SJSA1 (cell line): ENCODE data around the gene FOXD2. TPM values are rescaled to one million over a fixed set of nuclear protein-coding genes. Genes with fewer than 3 reads are reported as not detected.

Source experiments
- DNase-seq, 2 experiments: peaks; one replicate each; pipeline ENCODE4 v3.0.0-alpha.2; 2015 to 2020; ENCODE audit warnings: low spot score in 2 of 2, low read depth in 1 of 2
- H3K27ac ChIP-seq: fragments of 250-450 bp; sonication (Bioruptor Pico); 2 replicates; pipeline ENCODE4 v1.5.1; 2020; ENCODE audit warnings: mild to moderate bottlenecking, moderate library complexity
- H3K27me3 ChIP-seq: fragments of 250-450 bp; sonication (Bioruptor Pico); replicated peaks from 2 replicates; pipeline ENCODE4 v1.5.1; 2020; ENCODE audit warnings: mild to moderate bottlenecking, moderate library complexity
- H3K36me3 ChIP-seq: fragments of 250-450 bp; sonication (Bioruptor Pico); 2 replicates; pipeline ENCODE4 v1.5.1; 2020; ENCODE audit warnings: mild to moderate bottlenecking
- H3K4me1 ChIP-seq: fragments of 250-450 bp; sonication (Bioruptor Pico); replicated peaks from 2 replicates; pipeline ENCODE4 v1.6.1; 2021; ENCODE audit warnings: mild to moderate bottlenecking
- H3K4me3 ChIP-seq: fragments of 250-450 bp; sonication (Bioruptor Pico); 2 replicates; pipeline ENCODE4 v1.5.1; 2020; ENCODE audit warnings: mild to moderate bottlenecking
- H3K9me3 ChIP-seq: fragments of 250-450 bp; sonication (Bioruptor Pico); replicated peaks from 2 replicates; pipeline ENCODE4 v1.5.1; 2020; ENCODE audit warnings: mild to moderate bottlenecking
- total RNA-seq: library from RNA; depleted of rRNA; stranded (reverse); fragments of >200 nt; shearing (Covaris generic); gene quantifications from 2 replicates; pipeline ENCODE4 v1.2.3, GENCODE V29; 2014; rRNA removed

The FOXD2 gene
- total RNA-seq, result 10.7 and 12.9 TPM in 2 replicates

DNA sequence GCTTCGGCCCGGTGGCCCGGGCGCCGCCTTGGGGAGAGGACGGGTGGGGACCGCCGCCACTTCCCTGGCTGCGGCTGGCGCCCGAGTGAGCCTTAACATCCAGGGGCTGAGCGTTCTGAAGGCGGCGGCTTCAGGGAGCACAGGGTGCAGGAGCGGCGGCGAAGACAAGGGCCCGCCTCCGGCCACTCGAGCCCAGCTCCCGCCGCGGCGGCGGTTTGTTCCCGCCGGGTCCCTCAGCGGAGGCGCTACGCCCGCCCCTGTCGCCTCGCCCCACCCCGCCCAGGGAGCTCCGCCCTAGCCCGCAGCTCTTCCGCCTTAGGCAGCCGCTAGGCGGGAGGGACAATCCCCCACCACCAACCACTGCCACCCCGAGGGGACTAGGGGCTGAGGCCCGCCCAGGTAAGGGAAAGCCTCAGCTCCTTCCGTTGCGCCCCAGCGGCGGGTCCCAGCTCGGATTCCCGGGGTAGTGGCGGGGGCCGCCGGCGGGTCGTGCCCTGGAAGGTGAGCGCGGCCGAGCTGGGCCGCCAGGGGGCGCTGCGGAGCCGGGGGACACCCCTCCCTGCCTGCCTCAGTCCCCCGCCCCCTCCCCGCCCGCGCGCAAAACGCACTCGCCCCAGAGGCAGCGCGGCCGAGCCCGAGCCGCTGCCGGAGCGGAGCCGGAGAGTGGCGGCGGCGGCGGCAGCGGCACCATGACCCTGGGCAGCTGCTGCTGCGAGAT is at the start of gene FOXD2:
Gene FOXD2 (plus strand): TSS at position 598 of the 718 bp plus-strand sequence. CDS start 92 bp downstream, at position 690.
- H3K27me3 ChIP-seq, result no peaks in the 10 kb centered on the region
- H3K4me1 ChIP-seq, result peaks cover 44% of the 10 kb centered on the region
- H3K9me3 ChIP-seq, result no peaks in the 10 kb centered on the region
- H3K27ac ChIP-seq, result peak within 1 kb of the TSS; percentile 89
- peak within 1 kb of the TSS; percentile 95 for H3K4me3 ChIP-seq
- peaks cover 82% of the 10 kb centered on the region for H3K36me3 ChIP-seq
- peak; percentile 98 to 99 for DNase-seq

- Histone ChIP-seq H3K9me3 (no peaks in the 10 kb centered on the region), H3K4me1 (peaks cover 8% of the 10 kb centered on the region), H3K4me3 (no peak overlapping the region), H3K36me3 (no peaks in the 10 kb centered on the region), H3K27me3 (no peaks in the 10 kb centered on the region), H3K27ac (no peak overlapping the region)
- peak; percentile 70 to 76 for DNase-seq
Measured at GRCh38 chr1:47388891-47389238, 49.0 kb upstream of the FOXD2 start.

DNA sequence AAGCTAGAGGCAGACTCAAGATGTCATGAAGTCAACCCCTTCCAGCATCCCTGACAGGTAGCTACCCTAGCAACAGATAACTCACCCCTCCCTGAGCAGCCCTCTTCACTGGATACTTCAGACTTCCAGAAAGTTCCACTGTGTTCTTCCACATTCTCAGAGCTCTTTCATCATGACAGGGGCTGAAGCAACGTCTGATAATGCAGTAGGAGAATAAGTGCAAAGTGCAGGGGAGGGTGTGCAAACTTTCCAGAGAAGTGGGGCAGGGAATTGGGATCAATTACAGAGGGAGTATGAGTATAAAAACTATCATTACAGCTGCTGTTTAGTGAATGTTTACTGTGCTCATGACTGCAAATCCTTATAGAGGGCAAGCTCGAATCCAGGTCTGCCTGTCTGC is 48.1 kb upstream of the FOXD2 start:
- H3K27ac ChIP-seq, result no peak overlapping the region
- peaks cover 8% of the 10 kb centered on the region for H3K4me1 ChIP-seq
- H3K4me3 ChIP-seq, result no peak overlapping the region
- no peaks in the 10 kb centered on the region for H3K36me3 ChIP-seq
- H3K9me3 ChIP-seq, result no peaks in the 10 kb centered on the region
- peak in 1 of 2 experiments; percentile 7 for DNase-seq
- no peaks in the 10 kb centered on the region for H3K27me3 ChIP-seq

DNA sequence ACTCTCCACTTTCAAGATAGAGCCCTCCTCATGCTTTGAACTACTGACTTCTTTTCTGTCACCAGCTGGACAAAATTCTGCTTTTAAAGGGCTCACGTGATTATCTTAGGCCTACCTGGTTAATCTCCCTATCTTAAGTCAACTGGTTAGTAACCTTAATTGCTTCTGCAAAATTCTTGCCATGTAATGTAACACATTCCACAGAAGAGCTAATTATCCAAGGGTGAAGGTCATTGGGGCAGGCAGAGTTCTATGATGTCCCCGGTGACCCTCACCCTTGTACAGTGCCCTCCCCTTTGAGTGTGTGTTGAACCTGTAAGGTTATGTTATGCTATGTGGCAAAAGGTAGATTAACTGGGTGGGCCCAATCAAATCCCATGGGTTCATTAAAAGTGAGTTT is 47.0 kb upstream of the FOXD2 start:
- Histone ChIP-seq H3K4me1 (peaks cover 8% of the 10 kb centered on the region), H3K9me3 (no peaks in the 10 kb centered on the region), H3K36me3 (no peaks in the 10 kb centered on the region), H3K27ac (no peak overlapping the region), H3K4me3 (no peak overlapping the region), H3K27me3 (no peaks in the 10 kb centered on the region)
- DNase-seq, result no peak

- Histone ChIP-seq H3K27me3 (no peaks in the 10 kb centered on the region), H3K27ac (no peak overlapping the region), H3K36me3 (peaks cover 3% of the 10 kb centered on the region; the same call in 1 of the 2 replicates), H3K9me3 (no peaks in the 10 kb centered on the region), H3K4me1 (peaks cover 5% of the 10 kb centered on the region), H3K4me3 (no peak overlapping the region)
- peak in 1 of 2 experiments; percentile 8 for DNase-seq
Measured at GRCh38 chr1:47393141-47393540, 44.7 kb upstream of the FOXD2 start.

GRCh38 chr1:47395433-47395832 is 42.4 kb upstream of the FOXD2 start:
- Histone ChIP-seq H3K4me3 (no peak overlapping the region), H3K9me3 (no peaks in the 10 kb centered on the region), H3K36me3 (peaks cover 15% of the 10 kb centered on the region), H3K4me1 (no peaks in the 10 kb centered on the region), H3K27me3 (no peaks in the 10 kb centered on the region), H3K27ac (no peak overlapping the region)
- DNase-seq, result peak in 1 of 2 experiments; percentile 31

DNA sequence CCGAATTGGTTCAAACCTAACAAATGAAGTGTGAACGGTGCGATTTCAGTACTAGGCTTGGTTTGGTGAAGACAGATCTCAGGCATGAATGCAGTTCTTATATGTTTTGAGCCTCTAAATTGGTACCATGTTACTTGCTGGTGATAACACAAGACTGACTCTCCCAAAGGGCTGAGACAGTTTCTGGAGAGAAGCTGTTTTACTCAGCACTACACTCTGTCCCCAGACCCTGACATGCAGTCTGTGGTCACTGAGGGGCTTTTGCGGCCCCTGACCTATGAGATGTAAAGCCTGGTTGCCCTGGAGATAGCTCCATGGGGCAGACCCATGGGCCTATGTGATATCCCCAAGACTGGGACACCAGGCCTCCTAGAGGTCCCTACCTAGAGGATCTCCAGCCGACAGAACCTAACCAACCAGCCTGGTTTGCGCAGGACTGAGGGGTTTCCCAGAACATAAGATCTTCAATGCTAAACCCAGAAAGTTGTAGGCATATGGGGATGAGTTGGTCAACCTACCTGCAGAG is 41.1 kb upstream of the FOXD2 start:
- H3K36me3 ChIP-seq, result peaks cover 19% of the 10 kb centered on the region
- DNase-seq, result peak in 1 of 2 experiments; percentile 28
- no peaks in the 10 kb centered on the region for H3K9me3 ChIP-seq
- H3K27me3 ChIP-seq, result no peaks in the 10 kb centered on the region
- no peak overlapping the region for H3K4me3 ChIP-seq
- no peak overlapping the region for H3K27ac ChIP-seq
- H3K4me1 ChIP-seq, result no peaks in the 10 kb centered on the region

DNA sequence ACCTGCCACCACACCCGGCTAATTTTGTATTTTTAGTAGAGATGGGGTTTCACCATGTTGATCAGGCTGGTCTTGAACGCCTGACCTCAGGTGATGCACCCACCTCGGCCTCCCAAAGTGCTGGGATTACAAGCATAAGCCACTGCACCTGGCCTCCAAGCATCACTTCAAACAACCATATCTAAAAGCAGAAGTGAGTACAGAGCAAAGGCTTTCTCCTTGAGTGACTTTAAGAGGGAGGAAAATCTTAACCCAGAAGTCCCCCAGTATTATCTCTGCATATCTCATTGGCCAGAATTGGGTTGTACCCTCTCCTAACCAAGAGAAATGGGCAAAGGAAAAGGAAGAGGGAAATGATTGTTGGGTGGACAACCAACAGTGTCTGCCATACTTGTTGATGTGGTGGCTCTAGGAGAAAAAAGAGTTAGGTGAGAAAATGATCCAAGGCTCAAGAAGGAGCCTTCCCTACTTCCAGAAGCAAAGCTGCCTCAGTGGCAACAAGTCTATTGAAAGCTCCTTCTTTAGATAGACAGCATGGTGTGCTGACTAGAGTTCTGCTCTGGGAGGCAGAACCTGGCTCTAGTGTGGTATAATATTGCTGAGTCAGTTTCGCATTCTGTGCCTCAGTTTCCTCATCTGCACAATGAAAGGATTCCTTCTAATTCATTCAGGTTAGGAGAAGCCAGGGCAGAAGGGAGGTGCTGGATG is 38.6 kb upstream of the FOXD2 start:
- no peak overlapping the region for H3K27ac ChIP-seq

GRCh38 chr1:47399846-47400155 is 38.0 kb upstream of the FOXD2 start:
- no peaks in the 10 kb centered on the region for H3K27me3 ChIP-seq
- no peak overlapping the region for H3K4me3 ChIP-seq
- H3K27ac ChIP-seq, result no peak overlapping the region
- no peak for DNase-seq
- peaks cover 40% of the 10 kb centered on the region for H3K36me3 ChIP-seq
- H3K9me3 ChIP-seq, result no peaks in the 10 kb centered on the region
- no peaks in the 10 kb centered on the region for H3K4me1 ChIP-seq

More for the DNA sequence above, 38.6 kb upstream of the FOXD2 start:
- no peaks in the 10 kb centered on the region for H3K9me3 ChIP-seq
- H3K27me3 ChIP-seq, result no peaks in the 10 kb centered on the region
- H3K4me1 ChIP-seq, result no peaks in the 10 kb centered on the region
- peaks cover 38% of the 10 kb centered on the region for H3K36me3 ChIP-seq
- no peak overlapping the region for H3K4me3 ChIP-seq
- no peak for DNase-seq

- Histone ChIP-seq H3K27me3 (no peaks in the 10 kb centered on the region), H3K36me3 (peaks cover 51% of the 10 kb centered on the region), H3K27ac (no peak overlapping the region), H3K9me3 (no peaks in the 10 kb centered on the region), H3K4me1 (peaks cover 4% of the 10 kb centered on the region), H3K4me3 (no peak overlapping the region)
- DNase-seq, result no peak
Measured at GRCh38 chr1:47401761-47402160, 36.1 kb upstream of the FOXD2 start.

GRCh38 chr1:47402591-47402990 is 35.3 kb upstream of the FOXD2 start:
- Histone ChIP-seq H3K9me3 (no peaks in the 10 kb centered on the region), H3K27me3 (no peaks in the 10 kb centered on the region), H3K4me1 (peaks cover 12% of the 10 kb centered on the region), H3K36me3 (peaks cover 52% of the 10 kb centered on the region), H3K27ac (no peak overlapping the region), H3K4me3 (no peak overlapping the region)
- DNase-seq, result no peak

- Histone ChIP-seq H3K9me3 (no peaks in the 10 kb centered on the region), H3K4me3 (no peak overlapping the region), H3K36me3 (peaks cover 56% of the 10 kb centered on the region), H3K27ac (no peak overlapping the region), H3K27me3 (no peaks in the 10 kb centered on the region), H3K4me1 (peaks cover 21% of the 10 kb centered on the region)
- DNase-seq, result no peak
Measured at GRCh38 chr1:47403321-47403910, 34.4 kb upstream of the FOXD2 start.

GRCh38 chr1:47405697-47406096 is 32.1 kb upstream of the FOXD2 start:
- Histone ChIP-seq H3K27ac (no peak overlapping the region), H3K9me3 (no peaks in the 10 kb centered on the region), H3K4me3 (no peak overlapping the region), H3K27me3 (no peaks in the 10 kb centered on the region), H3K36me3 (peaks cover 56% of the 10 kb centered on the region), H3K4me1 (peaks cover 44% of the 10 kb centered on the region)
- DNase-seq, result no peak

GRCh38 chr1:47406966-47407365 is 30.9 kb upstream of the FOXD2 start:
- Histone ChIP-seq H3K27ac (peak overlapping the region; percentile 59; the same call in 1 of the 2 replicates), H3K9me3 (no peaks in the 10 kb centered on the region), H3K36me3 (peaks cover 55% of the 10 kb centered on the region), H3K4me1 (peaks cover 56% of the 10 kb centered on the region), H3K4me3 (no peak overlapping the region), H3K27me3 (no peaks in the 10 kb centered on the region)
- DNase-seq, result no peak
